ENCODE data around the gene OR7D2.

- TF ChIP-seq POLR2AphosphoS5 (IDR thresholded peaks at IDR 0.05; ENCODE audit: low read depth, low read length) (no peak), POLR2A (IDR thresholded peaks at IDR 0.05; ENCODE audit: low read depth, low read length) (no peak), POU2F2 (IDR thresholded peaks at IDR 0.05; ENCODE audit: low read depth, low read length) (no peak)
Observed at GRCh38 chr19:9146882-9147281, 31.9 kb upstream of the OR7D2 start.

Measured in GM12891 (cell line).